Activated CD8-positive, alpha-beta memory T cell treated with anti-CD3 and anti-CD28 coated beads for 36 hours (primary cell): ENCODE data around the gene FYB2. TPM values are rescaled to one million over a fixed set of nuclear protein-coding genes. Genes with fewer than 3 reads are reported as not detected.

Experiments
- CTCF ChIA-PET: fragments of 350-600 bp; sonication (Branson Sonifier 250); formaldehyde crosslinking; loops from one replicate; lab custom pipeline; 2021; ENCODE audit warnings: antibody characterized with exemption; lab: Charles Lee
- POLR2A ChIA-PET: fragments of 350-600 bp; sonication (Branson Sonifier 250); formaldehyde crosslinking; loops from one replicate; lab custom pipeline; 2021; ENCODE audit warnings: antibody characterized with exemption; lab: Charles Lee
- total RNA-seq, 2 experiments: library from RNA; stranded (reverse); gene quantifications; one replicate each; pipeline ENCODE4 v1.2.3, GENCODE V29; 2021

Gene FYB2
- total RNA-seq, 2 experiments from 2014 or later: not detected

DNA sequence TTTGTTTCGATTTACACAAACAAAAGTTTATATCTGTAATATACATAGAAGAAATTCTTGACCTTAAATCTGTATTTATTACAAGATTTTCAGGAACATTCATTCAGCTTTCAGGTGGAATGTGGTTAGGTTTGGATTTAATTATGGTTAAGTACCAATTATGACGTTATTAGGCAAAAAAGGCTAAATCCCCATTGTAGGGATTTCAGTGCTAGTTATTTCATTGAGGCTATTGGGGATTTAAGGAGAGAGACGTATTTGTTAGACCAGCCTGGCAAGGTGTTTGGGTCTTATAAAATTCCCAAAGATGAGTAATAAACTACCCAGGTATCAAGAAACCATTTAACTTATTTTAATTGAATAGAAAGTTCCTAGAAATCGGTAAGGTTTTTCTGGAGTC, 148.1 kb downstream of the FYB2 start:
- POLR2A ChIA-PET: no interaction called here
- CTCF ChIA-PET: no interaction called here

DNA sequence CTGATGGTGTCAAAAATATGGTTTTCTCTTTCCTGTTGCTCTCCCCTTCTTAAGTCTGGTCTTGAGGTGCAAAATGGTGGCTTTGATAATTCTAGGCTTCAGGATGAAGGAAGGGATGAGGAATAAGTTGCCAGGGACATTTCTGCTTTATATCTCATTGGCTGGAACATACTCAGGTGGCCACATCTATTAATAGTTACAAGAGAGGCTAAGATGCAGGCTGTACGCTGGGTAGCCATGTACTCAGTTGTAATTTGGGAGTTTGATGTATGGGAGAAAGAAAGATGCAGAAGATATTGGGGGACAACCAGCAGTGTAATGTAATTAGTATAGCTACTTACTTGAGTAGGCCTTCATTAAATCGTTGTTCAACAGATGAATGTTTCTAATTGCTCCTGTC, 148.9 kb downstream of the FYB2 start:
- ChIA-PET POLR2A (no interaction called here), CTCF (no interaction called here)

Other genes starting within 250 kb of the FYB2 start
- not detected for gene PLPP3, start 239.8 kb downstream of the FYB2 start, total RNA-seq
- not detected for gene PRKAA2, start 174.1 kb downstream of the FYB2 start, total RNA-seq
- not detected for gene C8A, start 35.4 kb upstream of the FYB2 start, total RNA-seq
- not detected for gene C8B, start 146.6 kb upstream of the FYB2 start, total RNA-seq